ENCODE results near the gene TBC1D1.

Gene TBC1D1

GRCh38 chr4:38106886-38107514, 216.1 kb downstream of the TBC1D1 start:
- FAIRE-seq = no peak

GRCh38 chr4:38107818-38108217, 216.9 kb downstream of the TBC1D1 start:
- FAIRE-seq = no peak

- no peak for FAIRE-seq
Measured at GRCh38 chr4:38109370-38109769, 218.5 kb downstream of the TBC1D1 start.

GRCh38 chr4:38109896-38110295, 219.0 kb downstream of the TBC1D1 start:
- FAIRE-seq = no peak

GRCh38 chr4:38111024-38111423, 220.1 kb downstream of the TBC1D1 start:
- no peak for FAIRE-seq

GRCh38 chr4:38111717-38112116, 220.8 kb downstream of the TBC1D1 start:
- no peak for FAIRE-seq

- no peak for FAIRE-seq
Measured at GRCh38 chr4:38113132-38113531, 222.2 kb downstream of the TBC1D1 start.

- no peak for FAIRE-seq
Measured at GRCh38 chr4:38113551-38113950, 222.7 kb downstream of the TBC1D1 start.

- no peak for FAIRE-seq
Measured at GRCh38 chr4:38114386-38115150, 223.7 kb downstream of the TBC1D1 start.

- no peak for FAIRE-seq
Measured at GRCh38 chr4:38115601-38116000, 224.7 kb downstream of the TBC1D1 start.

GRCh38 chr4:38117591-38117990, 226.7 kb downstream of the TBC1D1 start:
- no peak for FAIRE-seq

GRCh38 chr4:38119668-38120385, 228.9 kb downstream of the TBC1D1 start:
- FAIRE-seq = no peak

- FAIRE-seq = no peak
Measured at GRCh38 chr4:38120772-38121171, 229.9 kb downstream of the TBC1D1 start.

- no peak for FAIRE-seq
Measured at GRCh38 chr4:38122060-38122459, 231.2 kb downstream of the TBC1D1 start.

GRCh38 chr4:38123555-38123954, 232.7 kb downstream of the TBC1D1 start:
- no peak for FAIRE-seq

- FAIRE-seq = no peak
Measured at GRCh38 chr4:38124961-38125360, 234.1 kb downstream of the TBC1D1 start.

GRCh38 chr4:38125816-38126215, 234.9 kb downstream of the TBC1D1 start:
- no peak for FAIRE-seq

GRCh38 chr4:38128478-38129459, 237.9 kb downstream of the TBC1D1 start:
- FAIRE-seq = no peak

- no peak for FAIRE-seq
Measured at GRCh38 chr4:38129460-38130227, 238.8 kb downstream of the TBC1D1 start.

GRCh38 chr4:38130884-38131283, 240.0 kb downstream of the TBC1D1 start:
- no peak for FAIRE-seq

GRCh38 chr4:38131371-38132091, 240.6 kb downstream of the TBC1D1 start:
- no peak for FAIRE-seq
